Endothelial cell (in vitro differentiated cells): ENCODE data around the gene DUSP5. TPM values are rescaled to one million over a fixed set of nuclear protein-coding genes. Genes with fewer than 3 reads are reported as not detected.

ENCODE experiments used
- DNase-seq: peaks from one replicate; pipeline ENCODE4 v3.0.0; 2021; ENCODE audit warnings: low spot score
- H3K27ac Mint-ChIP-seq: one replicate; pipeline ENCODE4 v1.8.0; 2021; ENCODE audit warnings: mixed read lengths, inconsistent platforms; ENCODE audit not compliant: unreplicated experiment
- H3K27me3 Mint-ChIP-seq: one replicate; pipeline ENCODE4 v1.8.0; 2021; ENCODE audit warnings: mild to moderate bottlenecking, moderate library complexity, mixed read lengths, inconsistent platforms; ENCODE audit not compliant: unreplicated experiment
- H3K36me3 Mint-ChIP-seq: one replicate; pipeline ENCODE4 v1.8.0; 2021; ENCODE audit warnings: mild to moderate bottlenecking, low read depth, mixed read lengths, inconsistent platforms; ENCODE audit not compliant: unreplicated experiment
- H3K4me1 Mint-ChIP-seq: one replicate; pipeline ENCODE4 v1.8.0; 2021; ENCODE audit warnings: mild to moderate bottlenecking, mixed read lengths, inconsistent platforms; ENCODE audit not compliant: unreplicated experiment
- H3K4me3 Mint-ChIP-seq: one replicate; pipeline ENCODE4 v1.8.0; 2021; ENCODE audit warnings: mild to moderate bottlenecking, mixed read lengths, inconsistent platforms; ENCODE audit not compliant: unreplicated experiment
- H3K9me3 Mint-ChIP-seq: one replicate; pipeline ENCODE4 v1.8.0; 2021; ENCODE audit warnings: mixed read lengths, inconsistent platforms; ENCODE audit not compliant: unreplicated experiment
- CTCF ChIP-seq: fragments of 200-600 bp; sonication (generic); IDR thresholded peaks from one replicate; pipeline ENCODE4 v1.5.0; 2021; ENCODE audit warnings: antibody characterized with exemption; ENCODE audit not compliant: unreplicated experiment
- total RNA-seq: library from RNA; stranded (reverse); fragmentation: NEBNext Ultra II Directional; extraction: Animal tissue kit (Norgen Biotek cat#: 25700); gene quantifications from one replicate; pipeline ENCODE4 v1.2.1, GENCODE V29; 2021; ENCODE audit not compliant: unreplicated experiment

Gene DUSP5
- total RNA-seq, 1 donor from 2014 or later = 46.0 TPM

- Mint-ChIP-seq H3K9me3 (no peaks in the 10 kb centered on the region), H3K36me3 (no peaks in the 10 kb centered on the region), H3K27me3 (no peaks in the 10 kb centered on the region), H3K27ac (no peak overlapping the region), H3K4me3 (no peak overlapping the region), H3K4me1 (peaks cover 6% of the 10 kb centered on the region)
- TF ChIP-seq CTCF = no peak
- no peak for DNase-seq
These were observed 56.2 kb downstream of the DUSP5 start for GRCh38 chr10:110553905-110554304.

DNA sequence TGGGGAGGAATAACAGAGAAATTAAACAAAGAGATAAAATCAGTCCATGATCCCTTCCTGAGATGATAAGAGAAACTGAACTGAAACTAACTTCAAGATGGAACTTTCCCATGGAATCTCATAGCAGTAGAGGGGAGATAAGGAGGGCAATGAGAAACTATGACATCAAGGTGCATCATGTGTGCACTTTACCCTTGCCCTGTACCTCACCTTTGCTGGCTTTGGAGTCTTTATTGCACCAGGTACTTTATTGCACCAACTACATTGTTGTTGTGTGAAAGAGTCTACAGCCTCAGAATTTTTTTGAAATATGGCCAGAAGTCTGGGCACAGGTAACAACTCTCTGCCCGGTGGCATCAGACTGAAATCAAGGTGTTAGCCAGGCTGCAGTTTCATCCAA is 58.6 kb downstream of the DUSP5 start:
- Mint-ChIP-seq H3K27me3 (no peaks in the 10 kb centered on the region), H3K27ac (no peak overlapping the region), H3K4me1 (peaks cover 8% of the 10 kb centered on the region), H3K9me3 (no peaks in the 10 kb centered on the region), H3K36me3 (no peaks in the 10 kb centered on the region), H3K4me3 (no peak overlapping the region)
- TF ChIP-seq CTCF = no peak
- no peak for DNase-seq

DNA sequence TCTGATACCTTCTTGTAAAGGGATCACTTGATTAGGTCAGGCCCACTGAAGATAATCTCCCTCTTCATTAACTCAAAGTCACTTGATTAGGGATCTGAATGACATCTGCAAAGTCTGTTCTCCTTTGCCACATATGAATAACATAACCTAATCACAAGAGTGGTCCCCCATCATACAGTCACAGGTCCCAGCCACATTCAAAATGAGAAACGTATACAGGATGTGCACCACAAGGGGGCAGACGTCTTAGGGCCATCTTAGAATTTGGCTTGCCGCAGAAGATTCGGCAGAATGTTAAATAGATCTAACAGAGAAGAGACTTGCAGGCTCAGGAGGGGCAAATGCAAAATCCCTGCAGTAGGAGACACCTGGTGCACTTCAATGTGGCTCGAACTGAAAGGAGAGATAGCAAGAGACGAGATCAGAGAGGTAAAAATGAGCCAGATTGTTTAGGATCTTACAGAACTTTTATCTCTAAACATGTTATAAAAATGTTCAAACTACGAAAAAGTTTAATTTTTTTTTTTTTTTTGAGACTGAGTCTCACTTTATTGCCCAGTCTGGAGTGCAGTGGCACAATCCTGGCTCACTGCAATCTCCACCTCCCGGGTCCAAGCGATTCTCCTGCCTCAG is 59.4 kb downstream of the DUSP5 start:
- Mint-ChIP-seq H3K4me1 (peaks cover 8% of the 10 kb centered on the region), H3K9me3 (no peaks in the 10 kb centered on the region), H3K36me3 (no peaks in the 10 kb centered on the region), H3K27me3 (no peaks in the 10 kb centered on the region), H3K4me3 (no peak overlapping the region), H3K27ac (no peak overlapping the region)
- TF ChIP-seq CTCF = peak; percentile 63
- DNase-seq = peak; percentile 47

DNA sequence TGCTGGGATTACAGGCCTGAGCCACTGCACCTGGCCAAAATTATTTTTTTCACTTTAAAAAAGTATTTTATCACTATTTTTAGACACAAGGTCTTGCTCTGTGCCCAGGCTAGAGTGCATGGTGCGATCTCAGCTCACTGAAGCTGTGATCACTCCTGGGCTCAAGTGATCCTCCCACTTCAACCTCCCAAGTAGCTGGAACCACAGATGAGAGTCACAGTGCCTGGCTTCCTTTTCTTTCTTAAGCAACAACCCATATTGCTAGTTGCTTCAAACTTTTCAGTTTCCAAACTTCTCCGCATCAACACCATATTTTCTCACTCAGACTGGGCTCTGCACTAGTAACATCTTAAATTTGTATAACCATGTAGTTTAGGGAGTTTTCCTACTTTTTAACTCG is 60.3 kb downstream of the DUSP5 start:
- no peaks in the 10 kb centered on the region for H3K27me3 Mint-ChIP-seq
- peaks cover 8% of the 10 kb centered on the region for H3K4me1 Mint-ChIP-seq
- H3K9me3 Mint-ChIP-seq = no peaks in the 10 kb centered on the region
- no peak for DNase-seq
- no peaks in the 10 kb centered on the region for H3K36me3 Mint-ChIP-seq
- TF ChIP-seq CTCF = no peak
- H3K4me3 Mint-ChIP-seq = no peak overlapping the region
- peak overlapping the region; percentile 1 for H3K27ac Mint-ChIP-seq

DNA sequence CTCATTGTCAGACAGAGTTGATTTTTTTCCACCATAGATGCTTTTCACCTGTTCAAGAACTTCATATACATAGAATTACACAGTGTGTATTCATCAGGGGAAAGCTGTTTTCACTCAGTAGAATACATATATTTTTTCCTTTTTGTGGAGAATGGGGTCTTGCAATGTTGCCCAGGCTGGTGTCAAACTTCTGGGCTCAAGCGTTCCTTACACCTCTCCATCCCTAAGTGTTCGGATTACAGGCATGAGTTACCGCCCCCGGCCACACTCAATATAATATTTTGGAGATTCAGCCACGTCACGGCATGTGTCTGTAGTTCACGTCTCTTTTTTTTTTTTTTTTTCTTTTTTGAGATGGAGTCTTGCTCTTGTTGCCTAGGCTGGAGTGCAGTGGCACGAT is 62.3 kb downstream of the DUSP5 start:
- DNase-seq = no peak
- no peaks in the 10 kb centered on the region for H3K27me3 Mint-ChIP-seq
- no peak for TF ChIP-seq CTCF

More for the DNA sequence above, 62.3 kb downstream of the DUSP5 start:
- peaks cover 8% of the 10 kb centered on the region for H3K4me1 Mint-ChIP-seq
- H3K4me3 Mint-ChIP-seq = no peak overlapping the region
- H3K36me3 Mint-ChIP-seq = no peaks in the 10 kb centered on the region
- H3K9me3 Mint-ChIP-seq = no peaks in the 10 kb centered on the region
- H3K27ac Mint-ChIP-seq = no peak overlapping the region

Other genes starting within 250 kb of the DUSP5 start
- gene SMNDC1, start 193.0 kb upstream of the DUSP5 start, total RNA-seq = 35.4 TPM
- gene SMC3, start 69.8 kb downstream of the DUSP5 start, total RNA-seq = 36.2 TPM
- 1.0 TPM for gene RBM20, start 146.4 kb downstream of the DUSP5 start, total RNA-seq